Measurements from ENCODE around the gene RAVER2. TPM values are rescaled to one million over a fixed set of nuclear protein-coding genes. Genes with fewer than 3 reads are reported as not detected.

RAVER2 gene
- polyA plus RNA-seq, 1 donor (not counting 4 experiments of a cell fraction or from before 2014, with no cell fraction given), result 9.1 TPM

DNA sequence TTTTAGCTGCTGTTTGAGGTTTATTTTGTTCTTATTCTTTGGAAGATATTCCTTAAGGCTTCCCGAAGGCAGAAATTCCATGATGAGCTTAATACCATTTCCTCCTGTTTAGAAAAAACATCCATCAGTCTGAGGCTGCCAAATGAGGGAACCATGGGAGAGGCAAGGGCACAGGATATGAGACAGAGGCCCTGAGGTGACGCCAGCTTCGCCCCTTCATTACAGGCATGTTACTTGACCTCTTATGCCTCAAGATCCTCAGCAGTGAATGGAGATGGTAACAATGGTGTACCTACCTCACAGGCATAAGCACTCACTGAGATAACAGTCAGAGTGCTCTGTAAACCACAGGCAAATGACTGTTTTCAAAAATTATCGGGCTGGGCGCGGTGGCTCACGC, 93.6 kb downstream of the RAVER2 start:
- Histone ChIP-seq H3K4me2 (ENCODE audit: control insufficient read depth, extremely low read depth, insufficient read depth, low read depth, low read length) (no peak overlapping the region), H3K4me1 (ENCODE audit: control insufficient read depth, extremely low read depth, insufficient read depth, low read length) (peaks cover 7% of the 10 kb centered on the region), H3K9me3 (ENCODE audit: control insufficient read depth, low read depth, low read length) (no peaks in the 10 kb centered on the region), H3K79me2 (ENCODE audit: control insufficient read depth, insufficient read depth, low read length) (no peaks in the 10 kb centered on the region), H3K9ac (ENCODE audit: control insufficient read depth, extremely low read depth, insufficient read depth, low read length) (no peak overlapping the region), H4K20me1 (ENCODE audit: control insufficient read depth, extremely low read depth, insufficient read depth, low read length) (no peaks in the 10 kb centered on the region), H3K27me3 (ENCODE audit: control insufficient read depth, extremely low read depth, insufficient read depth, low read length) (no peaks in the 10 kb centered on the region), H3K4me3 (ENCODE audit: control insufficient read depth in 2 of 3, extremely low read depth in 1 of 3, insufficient read depth in 2 of 3, low read depth in 1 of 3, low read length in 3 of 3) (no peak overlapping the region), H3K27ac (ENCODE audit: control insufficient read depth, insufficient read depth, low read length) (no peak overlapping the region), H3K9me1 (ENCODE audit: control insufficient read depth, extremely low read depth, insufficient read depth, low read length) (no peaks in the 10 kb centered on the region), H3K36me3 (ENCODE audit: control insufficient read depth in 2 of 2, extremely low read depth in 1 of 2, insufficient read depth in 2 of 2, low read length in 2 of 2) (peaks cover 24 to 26% of the 10 kb centered on the region in 2 experiments), H2AFZ (ENCODE audit: control insufficient read depth, low read length) (no peak overlapping the region)
- no peak for TF ChIP-seq EZH2 (IDR thresholded peaks at IDR 0.05; ENCODE audit: low read length)
- TF ChIP-seq, protein P1, sequence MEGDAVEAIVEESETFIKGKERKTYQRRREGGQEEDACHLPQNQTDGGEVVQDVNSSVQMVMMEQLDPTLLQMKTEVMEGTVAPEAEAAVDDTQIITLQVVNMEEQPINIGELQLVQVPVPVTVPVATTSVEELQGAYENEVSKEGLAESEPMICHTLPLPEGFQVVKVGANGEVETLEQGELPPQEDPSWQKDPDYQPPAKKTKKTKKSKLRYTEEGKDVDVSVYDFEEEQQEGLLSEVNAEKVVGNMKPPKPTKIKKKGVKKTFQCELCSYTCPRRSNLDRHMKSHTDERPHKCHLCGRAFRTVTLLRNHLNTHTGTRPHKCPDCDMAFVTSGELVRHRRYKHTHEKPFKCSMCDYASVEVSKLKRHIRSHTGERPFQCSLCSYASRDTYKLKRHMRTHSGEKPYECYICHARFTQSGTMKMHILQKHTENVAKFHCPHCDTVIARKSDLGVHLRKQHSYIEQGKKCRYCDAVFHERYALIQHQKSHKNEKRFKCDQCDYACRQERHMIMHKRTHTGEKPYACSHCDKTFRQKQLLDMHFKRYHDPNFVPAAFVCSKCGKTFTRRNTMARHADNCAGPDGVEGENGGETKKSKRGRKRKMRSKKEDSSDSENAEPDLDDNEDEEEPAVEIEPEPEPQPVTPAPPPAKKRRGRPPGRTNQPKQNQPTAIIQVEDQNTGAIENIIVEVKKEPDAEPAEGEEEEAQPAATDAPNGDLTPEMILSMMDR (optimal IDR thresholded peaks at IDR 0.05 in 1 of 3, IDR thresholded peaks at IDR 0.05 in 1 of 3, conservative IDR thresholded peaks at IDR 0.05 in 1 of 3; ENCODE audit: extremely low read depth in 1 of 3, insufficient read depth in 2 of 3, low read length in 3 of 3), result no peak
- DNase-seq (ENCODE audit: low read depth, low spot score) (no peak), FAIRE-seq (no peak)
- dilution Hi-C loops (cut with MboI; ENCODE audit: extremely low pct_ligation_motif_present, low sequenced_read_pairs), result no loop called here

GRCh38 chr1:64839261-64839660, 94.4 kb downstream of the RAVER2 start:
- H3K9me1 ChIP-seq (ENCODE audit: control insufficient read depth, extremely low read depth, insufficient read depth, low read length), result no peaks in the 10 kb centered on the region
- H4K20me1 ChIP-seq (ENCODE audit: control insufficient read depth, extremely low read depth, insufficient read depth, low read length), result no peaks in the 10 kb centered on the region
- H3K36me3 ChIP-seq (ENCODE audit: control insufficient read depth in 2 of 2, extremely low read depth in 1 of 2, insufficient read depth in 2 of 2, low read length in 2 of 2), result peaks cover 24% of the 10 kb centered on the region in 2 experiments
- H3K4me1 ChIP-seq (ENCODE audit: control insufficient read depth, extremely low read depth, insufficient read depth, low read length), result peaks cover 7% of the 10 kb centered on the region
- dilution Hi-C loops (cut with MboI; ENCODE audit: extremely low pct_ligation_motif_present, low sequenced_read_pairs), result no loop called here
- no peak for TF ChIP-seq EZH2 (IDR thresholded peaks at IDR 0.05; ENCODE audit: low read length)
- TF ChIP-seq, protein P1 (optimal IDR thresholded peaks at IDR 0.05 in 1 of 3, IDR thresholded peaks at IDR 0.05 in 1 of 3, conservative IDR thresholded peaks at IDR 0.05 in 1 of 3; ENCODE audit: extremely low read depth in 1 of 3, insufficient read depth in 2 of 3, low read length in 3 of 3), result no peak
- FAIRE-seq (no peak), DNase-seq (ENCODE audit: low read depth, low spot score) (no peak)
- no peak overlapping the region for H2AFZ ChIP-seq (ENCODE audit: control insufficient read depth, low read length)
- H3K4me2 ChIP-seq (ENCODE audit: control insufficient read depth, extremely low read depth, insufficient read depth, low read depth, low read length), result no peak overlapping the region
- H3K27ac ChIP-seq (ENCODE audit: control insufficient read depth, insufficient read depth, low read length), result no peak overlapping the region
- no peak overlapping the region for H3K4me3 ChIP-seq (ENCODE audit: control insufficient read depth in 2 of 3, extremely low read depth in 1 of 3, insufficient read depth in 2 of 3, low read depth in 1 of 3, low read length in 3 of 3)
- H3K79me2 ChIP-seq (ENCODE audit: control insufficient read depth, insufficient read depth, low read length), result no peaks in the 10 kb centered on the region
- H3K9me3 ChIP-seq (ENCODE audit: control insufficient read depth, low read depth, low read length), result no peaks in the 10 kb centered on the region
- H3K9ac ChIP-seq (ENCODE audit: control insufficient read depth, extremely low read depth, insufficient read depth, low read length), result no peak overlapping the region
- H3K27me3 ChIP-seq (ENCODE audit: control insufficient read depth, extremely low read depth, insufficient read depth, low read length), result no peaks in the 10 kb centered on the region

Data from keratinocyte (primary cell).